Measurements from ENCODE around the gene WBP11. TPM values are rescaled to one million over a fixed set of nuclear protein-coding genes. Genes with fewer than 3 reads are reported as not detected.

WBP11 gene
- 4.5 and 8.0 TPM in 2 replicates for total RNA-seq

GRCh38 chr12:14803011-14803829 lies at the start of gene WBP11, which contains the start of gene C12orf60:
Gene WBP11 (minus strand): TSS chr12:14803478. CDS start chr12:14801383, 2,095 bp downstream.
Gene C12orf60 (plus strand): TSS chr12:14803670. CDS start chr12:14822936, 19,266 bp downstream.

GRCh38 chr12:14843425-14843887 lies 40.2 kb upstream of the WBP11 start, which contains the start of gene ART4:
Gene ART4 (minus strand): TSS chr12:14843526. CDS start chr12:14843113, 413 bp downstream.

GRCh38 chr12:14814014-14814413 lies 10.7 kb upstream of the WBP11 start, which contains the start of gene SMCO3:
Gene SMCO3 (minus strand): TSS chr12:14814182. CDS start chr12:14806680, 7,502 bp downstream.

Other genes starting within 250 kb of the WBP11 start
- 0.95 and 1.5 TPM in 2 replicates for gene PLBD1, start 235.6 kb downstream of the WBP11 start, total RNA-seq
- gene GUCY2C, start 106.9 kb downstream of the WBP11 start, total RNA-seq, result under 0.01 TPM in 1 of 2 replicates, not detected in the other
- 0.79 and 1.2 TPM in 2 replicates for gene C12orf60, start 192 bp upstream of the WBP11 start, total RNA-seq
- 0.09 TPM in 1 of 2 replicates, not detected in the other for gene SMCO3, start 10.7 kb upstream of the WBP11 start, total RNA-seq
- not detected in 2 replicates for gene ART4, start 40.0 kb upstream of the WBP11 start, total RNA-seq
- 3.9 and 6.7 TPM in 2 replicates for gene MGP, start 82.4 kb upstream of the WBP11 start, total RNA-seq
- not detected in 2 replicates for gene ERP27, start 135.1 kb upstream of the WBP11 start, total RNA-seq
- gene ARHGDIB, start 158.1 kb upstream of the WBP11 start, total RNA-seq, result 0.47 TPM in 1 of 2 replicates, not detected in the other
- not detected in 2 replicates for gene PDE6H, start 169.6 kb upstream of the WBP11 start, total RNA-seq